ENCODE measurements around the gene PDZD4. TPM values are rescaled to one million over a fixed set of nuclear protein-coding genes. Genes with fewer than 3 reads are reported as not detected.

The PDZD4 gene
- total and polyA plus RNA-seq, 2 of the 4 experiments (the other 2 are of a cell fraction), result under 0.01 to 0.38 TPM

GRCh38 chrX:153878345-153878744 is 48.0 kb upstream of the PDZD4 start:
- H3K4me3 ChIP-seq (ENCODE audit: insufficient read depth, low read depth, low read length), result no peak overlapping the region
- H3K79me1 ChIP-seq (ENCODE audit: low read depth in 1 of 2, low read length in 2 of 2), result no peaks in the 10 kb centered on the region
- ChIA-PET POLR2A (ENCODE audit: unreplicated experiment) (no interaction called here), CTCF (no interaction called here)
- H3K14ac ChIP-seq (replicated peaks; ENCODE audit: low read depth, low read length), result no peak overlapping the region
- H4K5ac ChIP-seq (ENCODE audit: low read depth, low read length), result no peak overlapping the region
- H3K9me1 ChIP-seq (ENCODE audit: insufficient read depth, low read length), result no peaks in the 10 kb centered on the region
- no peaks in the 10 kb centered on the region; the same call in 1 of the 2 replicates for H4K20me1 ChIP-seq (ENCODE audit: insufficient read depth, low read length)
- no peak overlapping the region for H4K8ac ChIP-seq (ENCODE audit: low read depth in 2 of 2, low read length in 2 of 2)
- no TSS peak for BruUV-seq (replicated peaks)
- no peak overlapping the region for H3K27ac ChIP-seq (ENCODE audit: insufficient read depth, low read length)
- no peak overlapping the region for H2AFZ ChIP-seq (replicated peaks; ENCODE audit: low read length, poor library complexity)
- H3K4ac ChIP-seq (ENCODE audit: low read depth, low read length), result no peak overlapping the region
- H3K56ac ChIP-seq (ENCODE audit: extremely low read depth, insufficient read depth, low read length), result no peak overlapping the region
- H2BK15ac ChIP-seq (ENCODE audit: low read depth, low read length), result no peak overlapping the region
- peaks cover 31% of the 10 kb centered on the region for H3K27me3 ChIP-seq (ENCODE audit: control insufficient read depth, insufficient read depth, low read length)
- dilution Hi-C loops (cut with HindIII; ENCODE audit: low sequenced_read_pairs, unreplicated experiment) (no loop called here), in situ Hi-C loops (cut with MboI; ENCODE audit: low sequenced_read_pairs) (no loop called here), intact Hi-C loops (cut with micrococcal nuclease) (no loop called here)
- no peak for TF ChIP-seq BHLHE40 (IDR thresholded peaks at IDR 0.05; ENCODE audit: low read depth, low read length)
- TF ChIP-seq ELK1 (IDR thresholded peaks at IDR 0.05; ENCODE audit: borderline replicate concordance, low read depth, low read length), result no peak
- TF ChIP-seq, protein P1, sequence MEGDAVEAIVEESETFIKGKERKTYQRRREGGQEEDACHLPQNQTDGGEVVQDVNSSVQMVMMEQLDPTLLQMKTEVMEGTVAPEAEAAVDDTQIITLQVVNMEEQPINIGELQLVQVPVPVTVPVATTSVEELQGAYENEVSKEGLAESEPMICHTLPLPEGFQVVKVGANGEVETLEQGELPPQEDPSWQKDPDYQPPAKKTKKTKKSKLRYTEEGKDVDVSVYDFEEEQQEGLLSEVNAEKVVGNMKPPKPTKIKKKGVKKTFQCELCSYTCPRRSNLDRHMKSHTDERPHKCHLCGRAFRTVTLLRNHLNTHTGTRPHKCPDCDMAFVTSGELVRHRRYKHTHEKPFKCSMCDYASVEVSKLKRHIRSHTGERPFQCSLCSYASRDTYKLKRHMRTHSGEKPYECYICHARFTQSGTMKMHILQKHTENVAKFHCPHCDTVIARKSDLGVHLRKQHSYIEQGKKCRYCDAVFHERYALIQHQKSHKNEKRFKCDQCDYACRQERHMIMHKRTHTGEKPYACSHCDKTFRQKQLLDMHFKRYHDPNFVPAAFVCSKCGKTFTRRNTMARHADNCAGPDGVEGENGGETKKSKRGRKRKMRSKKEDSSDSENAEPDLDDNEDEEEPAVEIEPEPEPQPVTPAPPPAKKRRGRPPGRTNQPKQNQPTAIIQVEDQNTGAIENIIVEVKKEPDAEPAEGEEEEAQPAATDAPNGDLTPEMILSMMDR (conservative IDR thresholded peaks at IDR 0.05; ENCODE audit: low read depth, low read length), result no peak
- no peak for TF ChIP-seq MAZ (IDR thresholded peaks at IDR 0.05; ENCODE audit: borderline replicate concordance, low read depth, low read length)
- TF ChIP-seq NFE2L2 (IDR thresholded peaks at IDR 0.05; ENCODE audit: low read depth, low read length), result no peak
- TF ChIP-seq RFX5 (IDR thresholded peaks at IDR 0.05; ENCODE audit: low read depth, low read length), result no peak
- no peak for TF ChIP-seq CHD1 (IDR thresholded peaks at IDR 0.05; ENCODE audit: low read depth, low read length)
- TF ChIP-seq SMC3 (IDR thresholded peaks at IDR 0.05; ENCODE audit: low read depth, low read length), result no peak
- no peak for TF ChIP-seq USF2 (IDR thresholded peaks at IDR 0.05; ENCODE audit: low read depth, low read length)
- TF ChIP-seq RAD21 (IDR thresholded peaks at IDR 0.05; ENCODE audit: low read length), result no peak
- no peak for TF ChIP-seq RCOR1 (IDR thresholded peaks at IDR 0.05; ENCODE audit: insufficient replicate concordance, low read length)
- TF ChIP-seq CEBPB (IDR thresholded peaks at IDR 0.05; ENCODE audit: low read depth, low read length), result no peak
- TF ChIP-seq FOS (IDR thresholded peaks at IDR 0.05; ENCODE audit: low read depth, low read length), result no peak
- TF ChIP-seq MXI1 (IDR thresholded peaks at IDR 0.05; ENCODE audit: borderline replicate concordance, low read depth, low read length), result no peak
- TF ChIP-seq MAFK (IDR thresholded peaks at IDR 0.05; ENCODE audit: low read depth, low read length), result no peak
- 60% methylated on average over 1 of the region's 5 CpGs; no CpG with 5 or more reads in 1 of the 2 experiments for WGBS, 2 experiments (ENCODE audit: extremely low coverage in 2 of 2, insufficient read length in 1 of 2)
- H3K4me1 ChIP-seq (ENCODE audit: control insufficient read depth, insufficient read depth, low read length), result no peaks in the 10 kb centered on the region
- H2AK5ac ChIP-seq (ENCODE audit: low read depth, low read length), result no peak overlapping the region
- H2BK20ac ChIP-seq (ENCODE audit: low read depth, low read length), result no peak overlapping the region
- no peak overlapping the region for H2AK9ac ChIP-seq (replicated peaks; ENCODE audit: low read depth, low read length, poor library complexity)
- H3K18ac ChIP-seq (ENCODE audit: low read depth, low read length), result no peak overlapping the region
- H2BK5ac ChIP-seq (ENCODE audit: low read depth, low read length, poor library complexity, severe bottlenecking), result no peak overlapping the region
- H3K9ac ChIP-seq (ENCODE audit: low read depth, low read length), result no peak overlapping the region
- no peak overlapping the region for H3K23ac ChIP-seq (ENCODE audit: low read depth, low read length)
- no peak overlapping the region for H2BK120ac ChIP-seq (ENCODE audit: low read depth, low read length)
- no peak for ATAC-seq (ENCODE audit: low read depth)
- H4K91ac ChIP-seq (ENCODE audit: insufficient read depth, low read depth, low read length), result no peak overlapping the region
- H3K4me2 ChIP-seq (ENCODE audit: low read depth, low read length), result no peak overlapping the region
- DNase-seq, result no peak
- H3K9me3 ChIP-seq (ENCODE audit: control insufficient read depth, insufficient read depth, low read length), result no peaks in the 10 kb centered on the region
- no peaks in the 10 kb centered on the region for H3K36me3 ChIP-seq (ENCODE audit: control insufficient read depth, insufficient read depth, low read length)

Measured in IMR-90 (cell line).